Lung (tissue), 12 donors: ENCODE results near the gene RNF14. TPM values are rescaled to one million over a fixed set of nuclear protein-coding genes. Genes with fewer than 3 reads are reported as not detected.
A peak's percentile ranks its signal among the peaks of the same experiment; 100 is the strongest.

Experiments used
- ATAC-seq: fragments of 200-7000 bp; cut with Tn5 transposase; one replicate; pipeline ENCODE4 v1.9.1; 2020; ENCODE audit warnings: moderate number of reproducible peaks; ENCODE audit not compliant: insufficient read depth, low FRiP score
- DNase-seq, 3 donors: peaks; one replicate each; pipeline ENCODE4 v3.0.0-alpha.2; 2013 to 2017
- H3K27ac ChIP-seq, 2 donors: one replicate each; pipeline ENCODE4 v1.5.1; 2013; ENCODE audit warnings: mild to moderate bottlenecking in 2 of 2, moderate library complexity in 2 of 2, control low read depth in 1 of 2, inconsistent platforms in 1 of 2, low read depth in 1 of 2, low read length in 1 of 2
- H3K27me3 ChIP-seq, 3 donors: one replicate each; pipeline ENCODE4 v1.5.1; 2013; ENCODE audit warnings: low read length in 2 of 3; ENCODE audit not compliant: control insufficient read depth in 3 of 3, insufficient read depth in 3 of 3
- H3K36me3 ChIP-seq, 4 donors: one replicate each; pipeline ENCODE4 v1.5.1; 2013; ENCODE audit warnings: low read length in 4 of 4, mild to moderate bottlenecking in 1 of 4, moderate library complexity in 1 of 4; ENCODE audit not compliant: control insufficient read depth in 4 of 4, insufficient read depth in 4 of 4
- H3K4me1 ChIP-seq, 5 donors: one replicate each; pipeline ENCODE4 v1.5.1; 2013; ENCODE audit warnings: low read length in 5 of 5, mild to moderate bottlenecking in 2 of 5, moderate library complexity in 1 of 5; ENCODE audit not compliant: control insufficient read depth in 5 of 5, insufficient read depth in 5 of 5
- H3K4me3 ChIP-seq: one replicate; pipeline ENCODE4 v1.5.1; 2013; ENCODE audit warnings: mild to moderate bottlenecking, control low read depth, moderate library complexity
- H3K9ac ChIP-seq, 2 donors: one replicate each; pipeline ENCODE4 v1.5.1; 2013; ENCODE audit warnings: low read length in 2 of 2, control low read depth in 1 of 2; ENCODE audit not compliant: insufficient read depth in 1 of 2
- H3K9me3 ChIP-seq, 4 donors: one replicate each; pipeline ENCODE4 v1.5.1; 2013; ENCODE audit warnings: low read length in 3 of 4, mild to moderate bottlenecking in 1 of 4, moderate library complexity in 1 of 4; ENCODE audit not compliant: control insufficient read depth in 4 of 4, insufficient read depth in 3 of 4
- WGBS, 2 donors: extraction: QIAGEN DNeasy Blood & Tissue Kit; methylation state at CpG; one replicate each; pipeline ENCODE4 v1.1.7; 2013; 5-methylcytosine and 5-hydroxymethylcytosine counted together
- polyA plus RNA-seq, 2 donors: library from polyadenylated mRNA; stranded (reverse); fragments of 200-250 nt; gene quantifications; one replicate each; pipeline ENCODE4 v1.2.1, GENCODE V29; 2013
- total RNA-seq, 2 donors: library from RNA; depleted of rRNA in 1 of 2; stranded (reverse); fragments of >200 nt in 1 of 2; gene quantifications; one replicate each; pipeline ENCODE4 v1.2.1, GENCODE V29; 2014 to 2021
- TF ChIP-seq, protein P1 (sequence below): IDR thresholded peaks from 2 replicates; pipeline ENCODE4 v1.5.1; 2012; ENCODE audit warnings: mild to moderate bottlenecking; ENCODE audit errors: control extremely low read depth, extremely low read depth
- donor health status: control.
- donor health status: control.
- donor health status: Bipolar disorder and iron deficiency.
- donor health status: healthy.
- donor health status: DM: yes; HTN: yes; CAD: no.

The RNF14 gene
- total and polyA plus RNA-seq, 4 donors = 16.8 to 66.0 (median 45.1) TPM

DNA sequence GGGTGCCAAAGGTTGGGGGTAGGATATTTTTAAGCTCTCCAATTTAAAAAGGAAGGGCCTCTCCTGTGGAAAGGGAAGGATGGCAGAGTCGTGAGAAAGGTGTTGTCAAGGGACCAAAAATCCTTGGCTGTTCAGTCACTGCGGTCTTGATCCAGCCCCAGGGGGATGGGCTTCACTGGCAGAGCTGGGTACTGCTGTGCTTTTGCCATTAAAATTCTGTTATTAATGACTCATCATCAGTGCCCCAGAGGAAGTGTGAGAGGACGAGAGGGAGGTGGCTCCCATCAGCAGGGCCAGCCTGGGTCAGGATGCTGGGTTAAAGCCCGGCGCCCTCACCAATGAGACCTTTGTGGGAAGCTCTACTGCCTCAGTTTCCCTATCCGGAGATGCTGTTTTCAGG, 27.6 kb upstream of the RNF14 start:
- 56 to 64% methylated on average over 6 of the region's 6 CpGs for WGBS, 2 donors
- H3K27ac ChIP-seq = peak overlapping the region in 1 of 2 donors; percentile 72
- DNase-seq = no peak

DNA sequence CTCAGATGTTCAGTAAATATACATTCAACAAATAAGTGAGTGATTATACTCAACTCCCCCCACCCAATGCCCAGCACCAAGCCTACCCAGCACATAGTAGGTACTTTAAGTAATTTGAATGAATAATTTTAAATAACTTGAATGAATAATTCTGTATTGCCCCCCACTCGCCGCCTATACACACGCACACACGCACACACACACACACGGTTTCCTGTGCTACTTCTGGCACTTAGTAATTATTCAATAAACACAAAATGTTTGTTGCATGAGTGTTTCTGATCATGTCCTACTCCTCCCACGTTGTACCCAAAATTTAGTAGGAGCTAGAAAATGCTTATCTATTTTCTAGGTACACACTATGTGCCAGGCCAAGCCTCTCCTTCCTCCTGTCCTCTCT, 27.1 kb upstream of the RNF14 start:
- ATAC-seq = no peak
- Histone ChIP-seq H3K9me3 (no peaks in the 10 kb centered on the region), H3K27me3 (peaks cover 0 to 7% (median 0%) of the 10 kb centered on the region in 3 donors), H3K9ac (no peak overlapping the region), H3K4me1 (peaks cover 0 to 18% (median 5%) of the 10 kb centered on the region in 5 donors), H3K4me3 (no peak overlapping the region), H3K27ac (peak overlapping the region in 1 of 2 donors; percentile 9), H3K36me3 (peaks cover 4 to 29% (median 7%) of the 10 kb centered on the region in 4 donors)
- DNase-seq = no peak
- WGBS, 2 donors = 72 to 74% methylated on average over 6 of the region's 6 CpGs
- TF ChIP-seq, protein P1, sequence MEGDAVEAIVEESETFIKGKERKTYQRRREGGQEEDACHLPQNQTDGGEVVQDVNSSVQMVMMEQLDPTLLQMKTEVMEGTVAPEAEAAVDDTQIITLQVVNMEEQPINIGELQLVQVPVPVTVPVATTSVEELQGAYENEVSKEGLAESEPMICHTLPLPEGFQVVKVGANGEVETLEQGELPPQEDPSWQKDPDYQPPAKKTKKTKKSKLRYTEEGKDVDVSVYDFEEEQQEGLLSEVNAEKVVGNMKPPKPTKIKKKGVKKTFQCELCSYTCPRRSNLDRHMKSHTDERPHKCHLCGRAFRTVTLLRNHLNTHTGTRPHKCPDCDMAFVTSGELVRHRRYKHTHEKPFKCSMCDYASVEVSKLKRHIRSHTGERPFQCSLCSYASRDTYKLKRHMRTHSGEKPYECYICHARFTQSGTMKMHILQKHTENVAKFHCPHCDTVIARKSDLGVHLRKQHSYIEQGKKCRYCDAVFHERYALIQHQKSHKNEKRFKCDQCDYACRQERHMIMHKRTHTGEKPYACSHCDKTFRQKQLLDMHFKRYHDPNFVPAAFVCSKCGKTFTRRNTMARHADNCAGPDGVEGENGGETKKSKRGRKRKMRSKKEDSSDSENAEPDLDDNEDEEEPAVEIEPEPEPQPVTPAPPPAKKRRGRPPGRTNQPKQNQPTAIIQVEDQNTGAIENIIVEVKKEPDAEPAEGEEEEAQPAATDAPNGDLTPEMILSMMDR = no peak

More for the DNA sequence above, 27.6 kb upstream of the RNF14 start:
- TF ChIP-seq, protein P1 = no peak
- Histone ChIP-seq H3K9ac (no peak overlapping the region), H3K4me1 (peaks cover 0 to 15% (median 5%) of the 10 kb centered on the region in 5 donors), H3K9me3 (no peaks in the 10 kb centered on the region), H3K36me3 (peaks cover 4 to 30% (median 7%) of the 10 kb centered on the region in 4 donors), H3K4me3 (no peak overlapping the region), H3K27me3 (peaks cover 0 to 7% (median 0%) of the 10 kb centered on the region in 3 donors)
- ATAC-seq = no peak

DNA sequence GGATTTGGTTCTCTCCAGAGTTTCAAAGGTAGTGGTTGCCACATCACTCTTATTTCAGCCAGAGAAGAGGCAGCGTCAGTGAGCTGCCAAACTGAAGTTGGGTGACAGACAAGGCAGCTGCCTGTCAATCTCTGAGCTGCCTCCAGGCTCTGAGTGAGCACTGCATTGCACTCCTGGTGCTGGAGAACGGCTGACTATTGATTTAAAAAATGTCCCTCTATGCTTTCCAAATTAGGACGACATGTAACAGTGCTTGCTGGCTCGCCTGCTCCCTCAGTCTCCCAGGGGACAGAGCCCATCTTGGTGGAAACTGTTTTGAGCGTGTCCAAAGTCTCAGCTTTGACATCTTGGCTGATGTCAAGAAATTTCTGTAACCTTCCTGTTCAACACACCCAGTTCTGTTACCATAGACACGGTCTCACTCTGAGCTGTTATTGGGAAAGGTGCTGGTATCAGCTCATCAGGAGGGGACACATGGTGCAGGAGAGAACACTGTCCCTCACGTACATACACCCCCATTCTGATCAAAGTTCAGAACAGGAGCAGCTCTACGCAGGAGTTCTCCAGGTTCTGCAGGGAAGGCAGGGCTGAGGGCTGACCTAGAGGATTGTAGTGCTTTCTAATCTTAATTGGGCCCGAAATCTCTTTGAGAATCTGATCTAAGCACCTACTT, 26.6 kb upstream of the RNF14 start:
- no peak for ATAC-seq

More for the DNA sequence above, 26.6 kb upstream of the RNF14 start:
- peaks cover 4 to 23% (median 7%) of the 10 kb centered on the region in 4 donors for H3K36me3 ChIP-seq
- peaks cover 0 to 7% (median 0%) of the 10 kb centered on the region in 3 donors for H3K27me3 ChIP-seq
- peak overlapping the region; percentile 17 to 69 for H3K27ac ChIP-seq
- peaks cover 0 to 19% (median 5%) of the 10 kb centered on the region in 5 donors for H3K4me1 ChIP-seq
- H3K9me3 ChIP-seq = no peaks in the 10 kb centered on the region
- TF ChIP-seq, protein P1 = no peak
- no peak overlapping the region for H3K9ac ChIP-seq
- no peak for DNase-seq
- H3K4me3 ChIP-seq = no peak overlapping the region
- WGBS, 2 donors = 72 to 82% methylated on average over 9 of the region's 9 CpGs
